Measurements from ENCODE around the gene UACA.

GRCh38 chr15:70672081-70672480, 91.3 kb downstream of the UACA start:
- no peak for TF ChIP-seq CTCF (IDR thresholded peaks at IDR 0.05)
- TF ChIP-seq POLR2A (IDR thresholded peaks at IDR 0.05): no peak
- no peak for TF ChIP-seq POLR2AphosphoS5 (IDR thresholded peaks at IDR 0.05)
